Measurements from ENCODE around the gene NLGN1. TPM values are rescaled to one million over a fixed set of nuclear protein-coding genes. Genes with fewer than 3 reads are reported as not detected.
"Not testable (repeated sequence)": the region's sequence is repeated elsewhere in the genome, so short reads cannot be mapped to it uniquely, and the experiment has no call there.

The NLGN1 gene
- total RNA-seq, 1 experiment from 2014 or later = not detected

DNA sequence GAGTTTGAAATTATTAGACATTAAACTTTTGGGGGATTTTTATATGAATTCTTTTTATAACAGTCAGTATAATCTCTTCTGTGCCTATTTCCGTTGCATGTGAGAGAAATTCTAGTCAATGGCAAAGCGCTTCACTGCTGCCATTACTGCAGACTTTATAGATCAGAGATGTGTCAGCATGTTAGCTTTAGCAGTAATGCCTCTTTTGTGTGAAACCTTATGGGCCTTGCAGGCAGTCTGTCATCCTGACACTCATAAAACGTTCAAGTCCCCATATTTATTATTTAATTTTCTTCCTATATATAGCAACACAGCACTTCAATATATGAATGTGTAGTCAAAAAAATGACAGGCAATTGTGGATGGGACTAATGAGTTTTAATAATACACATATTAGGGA is 191.0 kb downstream of the NLGN1 start:
- POLR2A ChIA-PET = no interaction called here
- no TSS peak for BruUV-seq (replicated peaks)
- Mint-ChIP-seq H3K36me3 (ENCODE audit: insufficient read depth, unreplicated experiment) (no peaks in the 10 kb centered on the region), H3K4me3 (ENCODE audit: unreplicated experiment) (no peak overlapping the region), H3K27me3 (ENCODE audit: insufficient read depth, unreplicated experiment) (peaks cover 85% of the 10 kb centered on the region), H3K9me3 (ENCODE audit: unreplicated experiment) (no peaks in the 10 kb centered on the region), H3K27ac (ENCODE audit: low read depth, unreplicated experiment) (no peak overlapping the region), H3K4me1 (ENCODE audit: insufficient read depth, unreplicated experiment) (peaks cover 5% of the 10 kb centered on the region)
- CTCF ChIA-PET = interaction anchor here (0.5 kb wide), 1 partner anchor 784 kb away, joined by 3 read pairs; no protein-coding TSS in a partner anchor
- intact Hi-C loops (cut with micrococcal nuclease) = no loop called here
- no peak for DNase-seq (ENCODE audit: unreplicated experiment)
- TF ChIP-seq, protein P1, sequence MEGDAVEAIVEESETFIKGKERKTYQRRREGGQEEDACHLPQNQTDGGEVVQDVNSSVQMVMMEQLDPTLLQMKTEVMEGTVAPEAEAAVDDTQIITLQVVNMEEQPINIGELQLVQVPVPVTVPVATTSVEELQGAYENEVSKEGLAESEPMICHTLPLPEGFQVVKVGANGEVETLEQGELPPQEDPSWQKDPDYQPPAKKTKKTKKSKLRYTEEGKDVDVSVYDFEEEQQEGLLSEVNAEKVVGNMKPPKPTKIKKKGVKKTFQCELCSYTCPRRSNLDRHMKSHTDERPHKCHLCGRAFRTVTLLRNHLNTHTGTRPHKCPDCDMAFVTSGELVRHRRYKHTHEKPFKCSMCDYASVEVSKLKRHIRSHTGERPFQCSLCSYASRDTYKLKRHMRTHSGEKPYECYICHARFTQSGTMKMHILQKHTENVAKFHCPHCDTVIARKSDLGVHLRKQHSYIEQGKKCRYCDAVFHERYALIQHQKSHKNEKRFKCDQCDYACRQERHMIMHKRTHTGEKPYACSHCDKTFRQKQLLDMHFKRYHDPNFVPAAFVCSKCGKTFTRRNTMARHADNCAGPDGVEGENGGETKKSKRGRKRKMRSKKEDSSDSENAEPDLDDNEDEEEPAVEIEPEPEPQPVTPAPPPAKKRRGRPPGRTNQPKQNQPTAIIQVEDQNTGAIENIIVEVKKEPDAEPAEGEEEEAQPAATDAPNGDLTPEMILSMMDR (IDR thresholded peaks at IDR 0.05; ENCODE audit: unreplicated experiment) = no peak

DNA sequence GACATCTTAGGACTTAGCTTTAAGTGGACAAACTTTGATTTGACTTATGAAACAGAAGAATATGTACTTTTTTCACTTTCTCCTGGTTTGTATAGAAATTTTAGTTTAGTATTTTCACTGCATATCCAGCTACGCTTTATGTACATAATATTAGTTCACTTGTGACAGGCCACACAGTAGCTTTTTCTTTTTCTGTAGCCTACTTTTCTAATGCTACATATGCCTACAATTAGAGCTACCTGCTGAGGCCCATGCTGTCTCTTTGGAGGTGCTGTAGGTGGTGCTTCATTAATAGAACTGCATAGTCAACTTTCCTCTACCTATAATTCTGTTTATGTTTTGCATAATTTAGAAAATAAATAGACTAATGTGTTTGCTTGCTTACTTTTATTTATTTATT is 191.6 kb downstream of the NLGN1 start:
- peaks cover 85% of the 10 kb centered on the region for H3K27me3 Mint-ChIP-seq (ENCODE audit: insufficient read depth, unreplicated experiment)
- no peak for DNase-seq (ENCODE audit: unreplicated experiment)
- no peaks in the 10 kb centered on the region for H3K36me3 Mint-ChIP-seq (ENCODE audit: insufficient read depth, unreplicated experiment)
- intact Hi-C loops (cut with micrococcal nuclease) = no loop called here
- H3K27ac Mint-ChIP-seq (ENCODE audit: low read depth, unreplicated experiment) = no peak overlapping the region
- H3K4me3 Mint-ChIP-seq (ENCODE audit: unreplicated experiment) = no peak overlapping the region
- BruUV-seq (replicated peaks) = no TSS peak
- ChIA-PET CTCF (interaction anchor here (0.5 kb wide), 1 partner anchor 784 kb away, joined by 3 read pairs; no protein-coding TSS in a partner anchor), POLR2A (no interaction called here)
- H3K9me3 Mint-ChIP-seq (ENCODE audit: unreplicated experiment) = no peaks in the 10 kb centered on the region
- TF ChIP-seq, protein P1 (IDR thresholded peaks at IDR 0.05; ENCODE audit: unreplicated experiment) = no peak
- H3K4me1 Mint-ChIP-seq (ENCODE audit: insufficient read depth, unreplicated experiment) = peaks cover 5% of the 10 kb centered on the region

DNA sequence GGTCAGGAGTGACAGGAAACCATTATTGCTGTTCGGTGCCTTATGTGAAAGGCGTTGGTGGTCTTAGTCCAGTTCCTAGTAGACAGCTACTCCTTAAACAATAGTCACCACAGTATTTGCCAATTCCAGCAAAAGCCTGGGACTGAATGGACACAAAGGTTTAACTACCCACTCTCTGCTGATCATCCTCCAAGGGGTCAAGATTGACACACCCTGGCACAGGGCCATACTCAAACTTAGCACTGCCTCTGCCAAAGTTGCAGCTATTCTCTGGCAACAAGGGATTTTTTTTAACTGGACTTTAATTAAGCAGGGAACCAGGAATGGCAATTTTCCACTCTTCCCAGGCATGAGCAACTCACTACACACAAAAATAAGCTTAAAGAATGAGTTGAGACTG is 193.9 kb downstream of the NLGN1 start:
- Mint-ChIP-seq H3K36me3 (ENCODE audit: insufficient read depth, unreplicated experiment) (no peaks in the 10 kb centered on the region), H3K27ac (ENCODE audit: low read depth, unreplicated experiment) (no peak overlapping the region), H3K4me3 (ENCODE audit: unreplicated experiment) (no peak overlapping the region), H3K4me1 (ENCODE audit: insufficient read depth, unreplicated experiment) (no peaks in the 10 kb centered on the region), H3K9me3 (ENCODE audit: unreplicated experiment) (no peaks in the 10 kb centered on the region), H3K27me3 (ENCODE audit: insufficient read depth, unreplicated experiment) (peaks cover 80% of the 10 kb centered on the region)
- ChIA-PET POLR2A (interaction anchor here (0.5 kb wide), 1 partner anchor 29 kb away, joined by 3 read pairs; no protein-coding TSS in a partner anchor), CTCF (interaction anchor here (1.4 kb wide), 1 partner anchor 38 kb away, joined by 4 read pairs; no protein-coding TSS in a partner anchor)
- DNase-seq (ENCODE audit: unreplicated experiment) = no peak
- no TSS peak for BruUV-seq (replicated peaks)
- intact Hi-C loops (cut with micrococcal nuclease) = no loop called here
- TF ChIP-seq, protein P1 (IDR thresholded peaks at IDR 0.05; ENCODE audit: unreplicated experiment) = no peak

DNA sequence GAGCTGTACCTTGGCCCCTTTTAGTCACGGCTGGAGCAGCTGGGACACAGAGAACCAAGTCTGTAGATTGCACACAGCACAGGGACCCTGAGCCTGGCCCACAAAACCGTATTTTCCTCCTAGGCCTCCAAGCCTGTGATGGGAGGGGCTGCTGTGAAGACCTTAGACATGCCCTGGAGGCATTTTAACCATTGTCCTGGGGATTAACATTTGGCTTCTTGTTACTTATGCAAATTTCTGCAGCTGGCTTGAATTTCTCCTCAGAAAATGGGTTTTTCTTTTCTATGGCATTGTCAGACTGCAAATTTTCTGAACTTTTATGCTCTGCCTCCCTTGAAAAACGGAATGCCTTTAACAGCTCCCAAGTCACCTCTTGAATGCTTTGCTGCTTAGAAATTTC is 197.3 kb downstream of the NLGN1 start:
- DNase-seq (ENCODE audit: unreplicated experiment); H3K27ac Mint-ChIP-seq (ENCODE audit: low read depth, unreplicated experiment); BruUV-seq (replicated peaks); H3K9me3 Mint-ChIP-seq (ENCODE audit: unreplicated experiment); H3K4me1 Mint-ChIP-seq (ENCODE audit: insufficient read depth, unreplicated experiment); H3K36me3 Mint-ChIP-seq (ENCODE audit: insufficient read depth, unreplicated experiment); POLR2A ChIA-PET; H3K4me3 Mint-ChIP-seq (ENCODE audit: unreplicated experiment); intact Hi-C loops (cut with micrococcal nuclease): not testable (repeated sequence)
- CTCF ChIA-PET = interaction anchor here (0.9 kb wide), 1 partner anchor 11 kb away, joined by 5 read pairs; no protein-coding TSS in a partner anchor
- peaks cover 70% of the 10 kb centered on the region for H3K27me3 Mint-ChIP-seq (ENCODE audit: insufficient read depth, unreplicated experiment)

DNA sequence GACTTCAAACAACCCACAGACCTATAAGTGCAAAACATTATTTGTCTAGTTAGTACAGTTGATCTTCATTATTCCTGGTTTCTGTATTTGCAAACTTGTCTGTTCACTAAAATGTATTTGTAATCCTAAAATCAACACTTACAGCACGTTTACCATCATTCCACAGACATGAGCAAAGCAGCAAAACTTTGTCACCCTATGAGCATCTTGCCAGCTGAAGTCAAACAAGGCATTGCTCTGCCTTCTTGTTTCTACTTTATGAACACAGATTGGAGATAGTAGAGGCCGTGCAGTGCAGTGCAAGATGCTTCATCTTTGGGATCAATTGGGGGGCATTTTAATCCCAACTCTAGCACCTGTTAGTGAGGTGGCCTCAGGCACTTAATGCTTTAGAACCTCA is 202.1 kb downstream of the NLGN1 start:
- no TSS peak for BruUV-seq (replicated peaks)
- Mint-ChIP-seq H3K4me1 (ENCODE audit: insufficient read depth, unreplicated experiment) (no peaks in the 10 kb centered on the region), H3K27me3 (ENCODE audit: insufficient read depth, unreplicated experiment) (peaks cover 49% of the 10 kb centered on the region), H3K36me3 (ENCODE audit: insufficient read depth, unreplicated experiment) (no peaks in the 10 kb centered on the region), H3K9me3 (ENCODE audit: unreplicated experiment) (no peaks in the 10 kb centered on the region), H3K27ac (ENCODE audit: low read depth, unreplicated experiment) (no peak overlapping the region), H3K4me3 (ENCODE audit: unreplicated experiment) (no peak overlapping the region)
- ChIA-PET POLR2A (no interaction called here), CTCF (no interaction called here)
- no peak for DNase-seq (ENCODE audit: unreplicated experiment)
- TF ChIP-seq, protein P1 (IDR thresholded peaks at IDR 0.05; ENCODE audit: unreplicated experiment) = no peak
- intact Hi-C loops (cut with micrococcal nuclease) = no loop called here

All from MCF 10A (cell line).